ENCODE data around the gene C12orf42.

C12orf42 gene

GRCh38 chr12:103498990-103499389 lies 3.2 kb upstream of the C12orf42 start:
- TF ChIP-seq CTCF (IDR thresholded peaks at IDR 0.05; ENCODE audit: insufficient read depth, missing control alignments), result no peak
- FAIRE-seq (no peak), DNase-seq (ENCODE audit: insufficient read length, low spot score) (no peak)

- no peak for TF ChIP-seq CTCF (IDR thresholded peaks at IDR 0.05; ENCODE audit: insufficient read depth, missing control alignments)
- no peak for FAIRE-seq
- DNase-seq (ENCODE audit: insufficient read length, low spot score), result no peak
Observed at GRCh38 chr12:103494734-103495468, 867 bp downstream of the C12orf42 start.

GRCh38 chr12:103494051-103494733 lies 1.6 kb downstream of the C12orf42 start:
- no peak for TF ChIP-seq CTCF (IDR thresholded peaks at IDR 0.05; ENCODE audit: insufficient read depth, missing control alignments)
- FAIRE-seq (no peak), DNase-seq (ENCODE audit: insufficient read length, low spot score) (no peak)

GRCh38 chr12:103493199-103493598 lies 2.6 kb downstream of the C12orf42 start:
- no peak for TF ChIP-seq CTCF (IDR thresholded peaks at IDR 0.05; ENCODE audit: insufficient read depth, missing control alignments)
- FAIRE-seq (no peak), DNase-seq (ENCODE audit: insufficient read length, low spot score) (no peak)

DNA sequence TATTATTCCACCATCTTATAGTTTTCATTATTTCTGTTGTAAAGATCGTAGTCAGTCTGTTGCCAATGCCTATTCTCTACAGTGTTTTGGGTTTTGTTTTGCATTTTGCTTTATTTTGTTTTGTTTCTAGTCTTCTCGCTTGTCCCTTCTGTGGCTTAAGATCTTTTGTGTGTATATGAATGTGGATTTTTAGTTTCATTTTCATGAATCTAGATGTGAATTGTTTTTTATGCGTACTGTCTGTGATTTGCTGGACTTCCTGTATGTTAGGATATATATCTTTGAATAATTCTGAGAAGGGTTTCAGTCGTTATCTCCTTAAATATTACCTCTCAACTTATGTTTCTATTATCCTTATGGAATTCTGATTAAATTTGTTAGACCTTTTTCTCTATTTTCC lies 13.4 kb downstream of the C12orf42 start:
- no peak for TF ChIP-seq CTCF (IDR thresholded peaks at IDR 0.05; ENCODE audit: insufficient read depth, missing control alignments)
- DNase-seq (ENCODE audit: insufficient read length, low spot score), result no peak
- no peak for FAIRE-seq

GRCh38 chr12:103475073-103475472 lies 20.7 kb downstream of the C12orf42 start:
- FAIRE-seq (no peak), DNase-seq (ENCODE audit: insufficient read length, low spot score) (no peak)
- no peak for TF ChIP-seq CTCF (IDR thresholded peaks at IDR 0.05; ENCODE audit: insufficient read depth, missing control alignments)

- no peak for FAIRE-seq
- no peak for DNase-seq (ENCODE audit: insufficient read length, low spot score)
- TF ChIP-seq CTCF (IDR thresholded peaks at IDR 0.05; ENCODE audit: insufficient read depth, missing control alignments), result no peak
Observed at GRCh38 chr12:103470664-103471063, 25.1 kb downstream of the C12orf42 start.
